Neuronal stem cell (in vitro differentiated cells): Measurements from ENCODE around the gene RPS6KA5.
"Not testable (repeated sequence)": the region's sequence is repeated elsewhere in the genome, so short reads cannot be mapped to it uniquely, and the experiment has no call there.

Experiments used
- DNase-seq: peaks from one replicate; pipeline ENCODE4 v3.0.0-alpha.2; 2013; ENCODE audit warnings: low spot score
- H2AFZ ChIP-seq: one replicate; pipeline ENCODE4 v1.6.1; 2013; ENCODE audit warnings: mild to moderate bottlenecking, low read length, inconsistent platforms
- H2AK5ac ChIP-seq: 2 replicates; pipeline ENCODE4 v1.6.1; 2013; ENCODE audit warnings: low read depth, mild to moderate bottlenecking, inconsistent platforms, low read length, moderate library complexity, mixed read lengths
- H2BK120ac ChIP-seq: 2 replicates; pipeline ENCODE4 v1.6.1; 2013; ENCODE audit warnings: low read depth, mild to moderate bottlenecking, inconsistent platforms, low read length, moderate library complexity, mixed read lengths
- H2BK12ac ChIP-seq: one replicate; pipeline ENCODE4 v1.6.1; 2013; ENCODE audit warnings: low read length, inconsistent platforms
- H2BK15ac ChIP-seq: 2 replicates; pipeline ENCODE4 v1.6.1; 2013; ENCODE audit warnings: mild to moderate bottlenecking, low read length, inconsistent platforms, mixed read lengths
- H2BK5ac ChIP-seq: one replicate; pipeline ENCODE4 v1.6.1; 2013; ENCODE audit warnings: inconsistent platforms, mild to moderate bottlenecking, low read length, moderate library complexity
- H3K14ac ChIP-seq: one replicate; pipeline ENCODE4 v1.6.1; 2013; ENCODE audit warnings: low read length, inconsistent platforms
- H3K18ac ChIP-seq: 2 replicates; pipeline ENCODE4 v1.6.1; 2013; ENCODE audit warnings: low read length, inconsistent platforms
- H3K23ac ChIP-seq: 2 replicates; pipeline ENCODE4 v1.6.1; 2013; ENCODE audit warnings: low read depth, mild to moderate bottlenecking, mixed read lengths, low read length, inconsistent platforms; ENCODE audit not compliant: poor library complexity
- H3K27ac ChIP-seq: replicated peaks from 3 replicates; pipeline ENCODE4 v1.5.1; 2013; ENCODE audit warnings: low read length, inconsistent platforms
- H3K27me3 ChIP-seq, 3 experiments: 2 replicates each; pipeline ENCODE4 v1.6.1; 2013; ENCODE audit warnings: low read length in 3 of 3, mild to moderate bottlenecking in 2 of 3, inconsistent platforms in 1 of 3, low read depth in 1 of 3, mixed read lengths in 1 of 3, moderate library complexity in 1 of 3; ENCODE audit not compliant: control insufficient read depth in 3 of 3, insufficient read depth in 3 of 3
- H3K36me3 ChIP-seq, 2 donors: replicated peaks in 1 of 2; 2 replicates each; pipeline ENCODE4 v1.6.1; 2013; ENCODE audit warnings: low read length in 2 of 2; ENCODE audit not compliant: control insufficient read depth in 2 of 2, insufficient read depth in 2 of 2
- H3K4ac ChIP-seq: 2 replicates; pipeline ENCODE4 v1.6.1; 2013; ENCODE audit warnings: inconsistent platforms, mild to moderate bottlenecking, low read length, moderate library complexity
- H3K4me1 ChIP-seq, 2 donors: 1 replicate in 1 of 2; 2 replicates in 1 of 2; pipeline ENCODE4 v1.6.1; 2013; ENCODE audit warnings: low read length in 2 of 2, low read depth in 1 of 2; ENCODE audit not compliant: control insufficient read depth in 2 of 2, insufficient read depth in 1 of 2
- H3K4me2 ChIP-seq: one replicate; pipeline ENCODE4 v1.6.1; 2013; ENCODE audit warnings: mild to moderate bottlenecking, low read length, inconsistent platforms; ENCODE audit not compliant: insufficient read depth, poor library complexity, severe bottlenecking
- H3K4me3 ChIP-seq, 2 donors: 2 replicates each; pipeline ENCODE4 v1.5.1; 2013; ENCODE audit warnings: low read length in 2 of 2, mild to moderate bottlenecking in 2 of 2, inconsistent platforms in 1 of 2, moderate library complexity in 1 of 2
- H3K79me1 ChIP-seq: one replicate; pipeline ENCODE4 v1.6.1; 2013; ENCODE audit warnings: low read depth, mild to moderate bottlenecking, inconsistent platforms, low read length, moderate library complexity
- H3K9ac ChIP-seq: one replicate; pipeline ENCODE4 v1.6.1; 2013; ENCODE audit warnings: mild to moderate bottlenecking, low read depth, low read length, inconsistent platforms; ENCODE audit not compliant: poor library complexity
- H3K9me3 ChIP-seq, 2 donors: replicated peaks in 1 of 2; 2 replicates each; pipeline versions ENCODE3 to v1.6.1; 2013; ENCODE audit warnings: low read length in 2 of 2, mild to moderate bottlenecking in 2 of 2, inconsistent platforms in 1 of 2, low read depth in 1 of 2, mixed read lengths in 1 of 2, moderate library complexity in 1 of 2; ENCODE audit not compliant: control insufficient read depth in 2 of 2, insufficient read depth in 1 of 2
- H4K8ac ChIP-seq: one replicate; pipeline ENCODE4 v1.6.1; 2013; ENCODE audit warnings: low read depth, mild to moderate bottlenecking, inconsistent platforms, low read length, moderate library complexity
- H4K91ac ChIP-seq: one replicate; pipeline ENCODE4 v1.6.1; 2013; ENCODE audit warnings: low read length, low read depth, mild to moderate bottlenecking, inconsistent platforms; ENCODE audit not compliant: poor library complexity
- WGBS, 2 donors: extraction: QIAGEN DNeasy Blood & Tissue Kit; methylation state at CpG; one replicate each; pipeline ENCODE4 v1.1.7; 2013; ENCODE audit warnings: missing lambda C conversion rate in 2 of 2, mixed read lengths in 1 of 2; ENCODE audit not compliant: insufficient read length in 2 of 2, insufficient replicate concordance in 1 of 2; ENCODE audit errors: extremely low coverage in 2 of 2; 5-methylcytosine and 5-hydroxymethylcytosine counted together

The RPS6KA5 gene

DNA sequence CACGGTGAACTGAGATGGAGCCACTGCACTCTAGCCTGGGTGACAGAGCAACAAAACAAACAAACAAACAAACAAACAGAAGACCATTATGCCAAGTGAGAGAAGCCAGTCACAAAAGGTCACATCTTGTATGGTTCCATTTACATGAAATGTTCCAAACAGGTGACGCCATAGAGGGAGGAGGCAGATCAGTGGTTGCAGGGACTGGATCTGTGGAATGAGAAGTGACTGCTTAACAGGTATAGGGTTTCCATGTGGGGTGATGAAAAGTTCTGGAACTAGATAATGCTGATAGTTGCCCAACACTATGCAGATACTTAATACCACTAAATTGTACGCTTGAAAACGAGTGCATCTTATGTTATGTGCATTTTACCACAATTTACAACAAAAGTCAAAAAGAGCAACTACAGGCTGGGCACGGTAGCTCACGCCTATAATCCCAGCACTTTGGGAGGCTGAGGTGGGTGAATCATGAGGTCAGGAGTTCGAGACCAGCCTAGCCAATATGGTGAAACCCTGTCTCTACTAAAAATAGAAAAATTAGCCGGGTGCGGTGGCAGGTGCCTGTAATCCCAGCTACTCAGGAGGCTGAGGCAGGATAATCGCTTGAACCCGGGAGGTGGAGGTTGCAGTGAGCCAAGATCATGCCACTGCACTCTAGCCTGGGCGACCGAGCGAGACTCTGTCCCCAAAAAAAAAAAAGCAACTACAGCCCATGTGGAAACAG, 33.5 kb upstream of the RPS6KA5 start:
- H2AFZ ChIP-seq, H3K4ac ChIP-seq, H3K9ac ChIP-seq, H3K27ac ChIP-seq, H3K4me2 ChIP-seq, H4K8ac ChIP-seq, H3K4me1 ChIP-seq, H2BK120ac ChIP-seq, H3K36me3 ChIP-seq, H2BK15ac ChIP-seq, DNase-seq, H3K9me3 ChIP-seq, H2AK5ac ChIP-seq, H3K27me3 ChIP-seq, H2BK5ac ChIP-seq, H3K79me1 ChIP-seq, H2BK12ac ChIP-seq, H3K23ac ChIP-seq, H3K4me3 ChIP-seq, H3K14ac ChIP-seq, H4K91ac ChIP-seq, H3K18ac ChIP-seq: not testable (repeated sequence)
- no CpG with 5 or more reads among the region's 14 CpGs for WGBS, 2 donors

DNA sequence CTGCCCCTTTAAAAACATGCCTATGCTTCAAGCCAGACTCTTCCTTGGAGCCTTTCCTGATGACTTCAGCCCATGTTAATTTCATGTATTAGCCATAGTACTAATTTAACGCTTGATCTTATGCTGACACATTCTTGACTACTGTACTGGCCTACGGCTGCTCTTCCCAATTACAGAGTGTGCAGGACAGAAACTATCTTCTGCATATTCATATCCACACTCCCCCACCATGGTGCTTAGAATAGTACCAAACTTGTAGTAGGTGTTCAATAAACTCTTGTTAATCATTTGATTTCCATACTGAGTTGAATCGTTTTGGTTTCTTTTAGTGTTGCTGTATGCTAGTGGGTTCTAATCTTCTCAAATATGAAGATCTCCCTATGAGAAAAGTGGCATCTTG, 31.6 kb upstream of the RPS6KA5 start:
- Histone ChIP-seq H2AFZ (no peak overlapping the region), H2BK12ac (no peak overlapping the region), H4K8ac (no peak overlapping the region), H3K27me3 (no peaks in the 10 kb centered on the region), H2BK120ac (no peak overlapping the region), H2AK5ac (no peak overlapping the region), H2BK5ac (no peak overlapping the region), H3K23ac (no peak overlapping the region), H3K4ac (no peak overlapping the region), H3K27ac (no peak overlapping the region), H3K36me3 (no peaks in the 10 kb centered on the region), H3K4me3 (no peak overlapping the region), H3K14ac (no peak overlapping the region), H4K91ac (no peak overlapping the region), H3K4me1 (peaks cover 0 to 1% of the 10 kb centered on the region in 2 donors), H3K9me3 (no peaks in the 10 kb centered on the region), H3K9ac (no peak overlapping the region), H2BK15ac (no peak overlapping the region), H3K18ac (no peak overlapping the region), H3K79me1 (no peaks in the 10 kb centered on the region), H3K4me2 (no peak overlapping the region)
- DNase-seq: no peak
- WGBS, 2 donors: no CpG with 5 or more reads among the region's 3 CpGs

DNA sequence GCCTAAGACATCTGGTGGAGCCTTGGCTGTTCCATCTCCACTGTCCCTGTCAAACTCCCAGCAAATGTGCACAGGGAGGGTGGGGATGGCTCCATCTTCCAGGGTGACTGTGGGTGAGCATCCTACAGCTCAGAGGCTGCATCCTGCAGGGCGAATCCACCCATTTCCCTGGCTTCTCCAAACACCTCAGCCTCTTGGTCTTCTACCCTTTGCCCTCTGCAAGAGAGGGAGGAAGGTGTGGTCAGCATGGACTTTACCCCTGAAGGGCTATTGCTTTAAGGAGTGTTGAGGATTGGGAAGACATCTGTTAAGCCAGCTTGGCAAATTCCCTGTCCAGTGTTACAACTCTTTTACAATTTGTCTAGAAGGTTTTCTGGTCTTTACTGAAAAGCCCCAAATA, 30.3 kb upstream of the RPS6KA5 start:
- no peak overlapping the region for H3K27ac ChIP-seq
- H3K4ac ChIP-seq: no peak overlapping the region
- no peak overlapping the region for H3K4me3 ChIP-seq
- H3K9ac ChIP-seq: no peak overlapping the region
- H3K9me3 ChIP-seq: peaks cover 0 to 1% of the 10 kb centered on the region in 2 donors
- H3K36me3 ChIP-seq: no peaks in the 10 kb centered on the region
- peak overlapping the region; percentile 30 for H3K18ac ChIP-seq
- no peak overlapping the region for H4K8ac ChIP-seq
- no peak overlapping the region for H2BK15ac ChIP-seq
- no peak overlapping the region for H2AK5ac ChIP-seq
- H2BK5ac ChIP-seq: no peak overlapping the region
- H3K4me2 ChIP-seq: no peak overlapping the region
- no peaks in the 10 kb centered on the region for H3K79me1 ChIP-seq
- no peak overlapping the region for H3K14ac ChIP-seq
- H3K23ac ChIP-seq: no peak overlapping the region
- DNase-seq: no peak
- no CpG with 5 or more reads among the region's 1 CpG for WGBS, 2 donors
- no peak overlapping the region for H2BK12ac ChIP-seq
- no peaks in the 10 kb centered on the region for H3K27me3 ChIP-seq
- H2AFZ ChIP-seq: no peak overlapping the region
- no peak overlapping the region for H2BK120ac ChIP-seq
- peaks cover 0 to 1% of the 10 kb centered on the region in 2 donors for H3K4me1 ChIP-seq
- no peak overlapping the region for H4K91ac ChIP-seq

DNA sequence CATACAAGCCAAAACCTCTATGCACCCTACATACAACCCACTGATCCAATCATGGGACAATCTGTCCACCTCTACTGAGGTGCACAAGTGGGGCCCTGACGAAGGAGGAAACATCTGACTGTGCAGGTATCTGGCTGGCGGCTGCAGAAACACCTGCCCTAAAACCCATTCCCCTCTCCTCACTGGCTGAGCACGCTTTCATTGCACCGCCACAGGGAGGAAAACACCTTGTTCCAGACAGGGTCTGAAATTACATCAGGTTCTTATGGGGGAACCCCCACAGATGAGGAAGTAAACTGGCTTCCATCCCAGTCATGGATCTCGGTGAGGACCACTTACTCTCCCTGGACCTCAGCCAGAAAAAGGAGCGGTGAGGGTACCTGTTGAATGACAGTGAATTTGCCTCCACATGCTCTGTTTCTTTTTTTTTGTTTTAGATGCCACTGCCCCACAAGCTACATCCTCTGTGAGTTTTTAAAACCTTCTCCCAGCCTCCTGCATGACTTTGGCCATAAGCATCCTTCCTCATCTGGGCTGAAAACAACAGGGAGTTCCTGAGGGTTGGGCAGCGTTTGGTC, 29.6 kb upstream of the RPS6KA5 start:
- no peak overlapping the region for H4K8ac ChIP-seq
- H3K18ac ChIP-seq: no peak overlapping the region
- H3K36me3 ChIP-seq: no peaks in the 10 kb centered on the region
- H3K4ac ChIP-seq: no peak overlapping the region
- no peak overlapping the region for H2BK5ac ChIP-seq
- no CpG with 5 or more reads among the region's 7 CpGs for WGBS, 2 donors
- H3K4me1 ChIP-seq: peaks cover 0 to 1% of the 10 kb centered on the region in 2 donors
- no peak overlapping the region for H3K23ac ChIP-seq
- no peak overlapping the region for H2BK12ac ChIP-seq
- no peak overlapping the region for H3K27ac ChIP-seq
- H3K79me1 ChIP-seq: no peaks in the 10 kb centered on the region
- no peak overlapping the region for H3K4me3 ChIP-seq
- H3K14ac ChIP-seq: no peak overlapping the region
- H4K91ac ChIP-seq: no peak overlapping the region
- no peak overlapping the region for H2BK15ac ChIP-seq
- no peaks in the 10 kb centered on the region for H3K27me3 ChIP-seq
- H2AK5ac ChIP-seq: no peak overlapping the region
- H3K9me3 ChIP-seq: peaks cover 0 to 2% of the 10 kb centered on the region in 2 donors
- H2BK120ac ChIP-seq: no peak overlapping the region
- DNase-seq: no peak
- no peak overlapping the region for H3K4me2 ChIP-seq
- H3K9ac ChIP-seq: no peak overlapping the region
- no peak overlapping the region for H2AFZ ChIP-seq
